Panc1 (cell line): Measurements from ENCODE around the gene MCF2L. TPM values are rescaled to one million over a fixed set of nuclear protein-coding genes. Genes with fewer than 3 reads are reported as not detected.

Experiments used
- ATAC-seq: fragments of 200-7000 bp; cut with Tn5 transposase; 2 replicates; pipeline ENCODE4 v1.9.1; 2020; ENCODE audit warnings: mild to moderate bottlenecking, moderate library complexity
- BruUV-seq: library from RNA; stranded (reverse); fragments of 400-500 nt; replicated peaks from 2 replicates; lab custom pipeline; 2021; lab: Mats Ljungman, UMichigan
- CTCF ChIA-PET: fragments of 300-600 bp; sonication (Branson Sonifier 250); formaldehyde crosslinking; loops from one replicate; lab custom pipeline; 2022; ENCODE audit warnings: antibody characterized with exemption; lab: Charles Lee
- POLR2A ChIA-PET: fragments of 300-600 bp; sonication (Branson Sonifier 250); formaldehyde crosslinking; loops from one replicate; lab custom pipeline; 2022; ENCODE audit warnings: antibody characterized with exemption; lab: Charles Lee
- DNase-seq: peaks from one replicate; pipeline ENCODE4 v3.0.0-alpha.2; 2010; ENCODE audit warnings: low read depth, low spot score
- H3K27ac ChIP-seq: 2 replicates; pipeline ENCODE4 v1.5.1; 2011; ENCODE audit warnings: mild to moderate bottlenecking, low read length, inconsistent platforms
- H3K27me3 ChIP-seq: fragments of 200-500 bp; sonication (Bioruptor generic); 2 replicates; pipeline ENCODE4 v1.6.0; 2014; ENCODE audit warnings: low read length, inconsistent platforms; ENCODE audit not compliant: control insufficient read depth, insufficient read depth
- H3K36me3 ChIP-seq: fragments of 200-500 bp; sonication (Bioruptor generic); 2 replicates; pipeline ENCODE4 v1.5.1; 2014; ENCODE audit warnings: inconsistent platforms, mild to moderate bottlenecking, low read length, moderate library complexity; ENCODE audit not compliant: control insufficient read depth, insufficient read depth
- H3K4me1 ChIP-seq: 2 replicates; pipeline ENCODE4 v1.5.1; 2011; ENCODE audit warnings: inconsistent platforms, mild to moderate bottlenecking, low read length, moderate library complexity; ENCODE audit not compliant: control insufficient read depth, insufficient read depth
- H3K4me3 ChIP-seq, 2 experiments: 2 replicates each; pipeline ENCODE4 v1.5.1; 2011 to 2012; ENCODE audit warnings: low read depth in 2 of 2, low read length in 2 of 2, mild to moderate bottlenecking in 2 of 2, inconsistent platforms in 1 of 2, moderate library complexity in 1 of 2
- H3K9me3 ChIP-seq: fragments of 200-500 bp; sonication (Bioruptor generic); 2 replicates; pipeline ENCODE4 v1.5.1; 2014; ENCODE audit warnings: low read depth, mild to moderate bottlenecking, inconsistent platforms, low read length, moderate library complexity; ENCODE audit not compliant: control insufficient read depth, insufficient read depth
- POLR2AphosphoS5 ChIP-seq: IDR thresholded peaks from 2 replicates; pipeline ENCODE4 v1.6.1; 2012; ENCODE audit warnings: mild to moderate bottlenecking, low read depth, low read length, moderate library complexity
- SIN3A ChIP-seq: IDR thresholded peaks from 2 replicates; pipeline ENCODE4 v1.6.1; 2012; ENCODE audit warnings: low read depth, mild to moderate bottlenecking, low read length, moderate library complexity, borderline replicate concordance; ENCODE audit not compliant: insufficient read depth
- TCF7L2 ChIP-seq: IDR thresholded peaks from 2 replicates; pipeline ENCODE4 v1.6.1; 2011; ENCODE audit warnings: mild to moderate bottlenecking, low read depth, low read length, inconsistent platforms
- in situ Hi-C: cut with HindIII; loops from 2 replicates; pipeline ENCODE4 v1.10.0; 2016; ENCODE audit warnings: low sequenced_read_pairs, low pct_unique_long_range_greater_than_20kb
- intact Hi-C: fragments of 100-400 bp; cut with micrococcal nuclease; formaldehyde crosslinking; loops from one replicate; pipeline ENCODE4 v1.10.0; 2022; ENCODE audit not compliant: unreplicated experiment
- total RNA-seq: library from RNA; stranded (reverse); gene quantifications from one replicate; pipeline ENCODE4 v1.2.1, GENCODE V29; 2021; ENCODE audit not compliant: unreplicated experiment
- TF ChIP-seq, protein P1 (sequence below), 2 experiments: IDR thresholded peaks; 2 replicates each; pipeline ENCODE4 v1.6.1; 2011 to 2012; ENCODE audit warnings: low read depth in 2 of 2, control low read depth in 1 of 2, low read length in 1 of 2, mild to moderate bottlenecking in 1 of 2, moderate library complexity in 1 of 2; ENCODE audit not compliant: insufficient read depth in 1 of 2
- TF ChIP-seq, protein P2 (sequence below): fragments of 450-650 bp; IDR thresholded peaks from 2 replicates; pipeline ENCODE4 v1.5.1; 2017; ENCODE audit warnings: mild to moderate bottlenecking

The MCF2L gene
- total RNA-seq, 1 experiment from 2014 or later, result 0.57 TPM

DNA sequence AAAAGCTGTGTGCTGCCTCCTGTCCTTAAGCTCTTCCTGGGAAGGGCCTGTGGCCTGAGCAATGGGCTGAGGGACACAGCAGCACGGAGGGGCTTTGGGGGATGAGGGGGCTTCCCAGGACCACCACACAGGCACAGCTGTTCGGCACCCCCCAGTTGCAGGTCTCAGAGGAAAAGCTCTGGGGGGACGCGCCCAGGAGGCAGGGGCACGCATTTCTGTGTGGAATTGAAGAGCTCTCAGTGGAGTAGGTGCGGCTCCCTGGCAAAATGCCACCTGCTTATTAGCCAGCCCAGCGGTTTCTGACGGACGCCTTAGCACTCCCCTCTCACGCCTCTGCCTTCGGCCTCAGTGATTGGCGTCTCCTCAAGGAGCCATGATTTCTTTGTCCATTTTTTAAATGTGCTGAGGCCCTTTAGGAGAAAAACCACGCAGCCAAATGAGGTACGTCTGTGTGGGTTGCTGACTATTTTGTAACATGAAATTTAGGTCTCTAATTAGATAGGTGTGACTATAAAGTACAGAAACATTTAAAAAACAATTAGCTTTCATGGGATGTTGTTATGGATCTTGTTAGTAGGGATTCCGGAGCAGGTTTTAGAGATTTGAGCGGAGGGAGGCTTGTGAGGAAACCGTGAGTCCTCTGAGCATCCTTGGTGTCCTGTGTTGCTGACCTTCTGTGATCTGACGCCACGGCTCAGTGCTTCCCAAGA is 4.0 kb downstream of the MCF2L start:
- CTCF ChIA-PET, result interaction anchor here (0.6 kb wide), 1 partner anchor 164 kb away, joined by 9 read pairs; no protein-coding TSS in a partner anchor
- TF ChIP-seq TCF7L2 (no peak), SIN3A (no peak), POLR2AphosphoS5 (no peak)
- TF ChIP-seq, protein P1, sequence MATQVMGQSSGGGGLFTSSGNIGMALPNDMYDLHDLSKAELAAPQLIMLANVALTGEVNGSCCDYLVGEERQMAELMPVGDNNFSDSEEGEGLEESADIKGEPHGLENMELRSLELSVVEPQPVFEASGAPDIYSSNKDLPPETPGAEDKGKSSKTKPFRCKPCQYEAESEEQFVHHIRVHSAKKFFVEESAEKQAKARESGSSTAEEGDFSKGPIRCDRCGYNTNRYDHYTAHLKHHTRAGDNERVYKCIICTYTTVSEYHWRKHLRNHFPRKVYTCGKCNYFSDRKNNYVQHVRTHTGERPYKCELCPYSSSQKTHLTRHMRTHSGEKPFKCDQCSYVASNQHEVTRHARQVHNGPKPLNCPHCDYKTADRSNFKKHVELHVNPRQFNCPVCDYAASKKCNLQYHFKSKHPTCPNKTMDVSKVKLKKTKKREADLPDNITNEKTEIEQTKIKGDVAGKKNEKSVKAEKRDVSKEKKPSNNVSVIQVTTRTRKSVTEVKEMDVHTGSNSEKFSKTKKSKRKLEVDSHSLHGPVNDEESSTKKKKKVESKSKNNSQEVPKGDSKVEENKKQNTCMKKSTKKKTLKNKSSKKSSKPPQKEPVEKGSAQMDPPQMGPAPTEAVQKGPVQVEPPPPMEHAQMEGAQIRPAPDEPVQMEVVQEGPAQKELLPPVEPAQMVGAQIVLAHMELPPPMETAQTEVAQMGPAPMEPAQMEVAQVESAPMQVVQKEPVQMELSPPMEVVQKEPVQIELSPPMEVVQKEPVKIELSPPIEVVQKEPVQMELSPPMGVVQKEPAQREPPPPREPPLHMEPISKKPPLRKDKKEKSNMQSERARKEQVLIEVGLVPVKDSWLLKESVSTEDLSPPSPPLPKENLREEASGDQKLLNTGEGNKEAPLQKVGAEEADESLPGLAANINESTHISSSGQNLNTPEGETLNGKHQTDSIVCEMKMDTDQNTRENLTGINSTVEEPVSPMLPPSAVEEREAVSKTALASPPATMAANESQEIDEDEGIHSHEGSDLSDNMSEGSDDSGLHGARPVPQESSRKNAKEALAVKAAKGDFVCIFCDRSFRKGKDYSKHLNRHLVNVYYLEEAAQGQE (IDR thresholded peaks at IDR 0.05; ENCODE audit: insufficient read depth in 1 of 2, low read depth in 2 of 2, low read length in 1 of 2), result no peak
- TF ChIP-seq, protein P2, sequence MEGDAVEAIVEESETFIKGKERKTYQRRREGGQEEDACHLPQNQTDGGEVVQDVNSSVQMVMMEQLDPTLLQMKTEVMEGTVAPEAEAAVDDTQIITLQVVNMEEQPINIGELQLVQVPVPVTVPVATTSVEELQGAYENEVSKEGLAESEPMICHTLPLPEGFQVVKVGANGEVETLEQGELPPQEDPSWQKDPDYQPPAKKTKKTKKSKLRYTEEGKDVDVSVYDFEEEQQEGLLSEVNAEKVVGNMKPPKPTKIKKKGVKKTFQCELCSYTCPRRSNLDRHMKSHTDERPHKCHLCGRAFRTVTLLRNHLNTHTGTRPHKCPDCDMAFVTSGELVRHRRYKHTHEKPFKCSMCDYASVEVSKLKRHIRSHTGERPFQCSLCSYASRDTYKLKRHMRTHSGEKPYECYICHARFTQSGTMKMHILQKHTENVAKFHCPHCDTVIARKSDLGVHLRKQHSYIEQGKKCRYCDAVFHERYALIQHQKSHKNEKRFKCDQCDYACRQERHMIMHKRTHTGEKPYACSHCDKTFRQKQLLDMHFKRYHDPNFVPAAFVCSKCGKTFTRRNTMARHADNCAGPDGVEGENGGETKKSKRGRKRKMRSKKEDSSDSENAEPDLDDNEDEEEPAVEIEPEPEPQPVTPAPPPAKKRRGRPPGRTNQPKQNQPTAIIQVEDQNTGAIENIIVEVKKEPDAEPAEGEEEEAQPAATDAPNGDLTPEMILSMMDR, result no peak
- H3K36me3 ChIP-seq, result no peaks in the 10 kb centered on the region
- H3K27ac ChIP-seq, result no peak overlapping the region
- H3K4me1 ChIP-seq, result no peaks in the 10 kb centered on the region; the same call in 1 of the 2 replicates
- no peaks in the 10 kb centered on the region for H3K9me3 ChIP-seq
- DNase-seq (no peak), ATAC-seq (no peak)
- BruUV-seq, result no TSS peak
- no peak overlapping the region for H3K4me3 ChIP-seq
- intact Hi-C loops, result no loop called here
- in situ Hi-C loops, result no loop called here
- H3K27me3 ChIP-seq, result peaks cover 9% of the 10 kb centered on the region
- POLR2A ChIA-PET, result no interaction called here

GRCh38 chr13:112973577-112973951 is 4.5 kb downstream of the MCF2L start:
- DNase-seq (no peak), ATAC-seq (no peak)
- H3K4me3 ChIP-seq, result no peak overlapping the region
- H3K27ac ChIP-seq, result no peak overlapping the region
- intact Hi-C loops, result no loop called here
- peaks cover 9% of the 10 kb centered on the region for H3K27me3 ChIP-seq
- in situ Hi-C loops, result no loop called here
- H3K9me3 ChIP-seq, result no peaks in the 10 kb centered on the region
- ChIA-PET POLR2A (no interaction called here), CTCF (interaction anchor here (0.6 kb wide), 1 partner anchor 163 kb away, joined by 9 read pairs; no protein-coding TSS in a partner anchor)
- no peak for TF ChIP-seq SIN3A
- TF ChIP-seq, protein P2, result no peak
- TF ChIP-seq, protein P1 (IDR thresholded peaks at IDR 0.05; ENCODE audit: insufficient read depth in 1 of 2, low read depth in 2 of 2, low read length in 1 of 2), result no peak
- no peak for TF ChIP-seq TCF7L2
- TF ChIP-seq POLR2AphosphoS5, result no peak
- no peaks in the 10 kb centered on the region; the same call in 1 of the 2 replicates for H3K4me1 ChIP-seq
- BruUV-seq, result no TSS peak
- H3K36me3 ChIP-seq, result no peaks in the 10 kb centered on the region
